ENCODE results near the gene C12orf57. TPM values are rescaled to one million over a fixed set of nuclear protein-coding genes. Genes with fewer than 3 reads are reported as not detected.

The C12orf57 gene
- total and polyA plus RNA-seq, 2 experiments from 2014 or later, result 204 to 262 TPM

GRCh38 chr12:6978188-6978587, 34.4 kb downstream of the C12orf57 start:
- no peaks in the 10 kb centered on the region for H3K9me2 ChIP-seq (ENCODE audit: insufficient read depth)
- TF ChIP-seq JUNB (IDR thresholded peaks at IDR 0.05; ENCODE audit: unreplicated experiment), result no peak
- TF ChIP-seq EZH2phosphoT487 (IDR thresholded peaks at IDR 0.05; ENCODE audit: unreplicated experiment), result no peak
- TF ChIP-seq ETS1 (IDR thresholded peaks at IDR 0.05), result no peak
- DNase-seq (ENCODE audit: low spot score) (no peak), ATAC-seq (no peak)
- no peaks in the 10 kb centered on the region for H3K27me3 ChIP-seq (ENCODE audit: insufficient read depth)
- peaks cover 30% of the 10 kb centered on the region for H3K36me3 ChIP-seq (ENCODE audit: insufficient read depth)
- no peak overlapping the region for H3K4me3 ChIP-seq
- Mint-ChIP-seq H3K9me3 (no peaks in the 10 kb centered on the region), H3K4me3 (no peak overlapping the region), H3K27me3 (ENCODE audit: insufficient read depth, low read depth, poor library complexity) (peaks cover 11% of the 10 kb centered on the region), H3K27ac (peak overlapping the region; percentile 64; the same call in 1 of the 2 replicates), H3K4me1 (peaks cover 22% of the 10 kb centered on the region), H3K36me3 (ENCODE audit: low read depth) (peaks cover 86% of the 10 kb centered on the region)
- H2AFZ ChIP-seq, result no peak overlapping the region
- H3K79me2 ChIP-seq (replicated peaks; ENCODE audit: insufficient read depth), result peaks cover 4% of the 10 kb centered on the region; the same call in 1 of the 2 replicates
- peaks cover 17% of the 10 kb centered on the region for H4K20me1 ChIP-seq (replicated peaks; ENCODE audit: insufficient read depth)
- H3K4me1 ChIP-seq (ENCODE audit: insufficient read depth), result no peaks in the 10 kb centered on the region; the same call in 1 of the 2 replicates
- no peak overlapping the region for H3K4me2 ChIP-seq
- peak overlapping the region; percentile 80 for H3K27ac ChIP-seq (ENCODE audit: low read depth)
- peaks cover 34% of the 10 kb centered on the region for H3F3A ChIP-seq (replicated peaks; ENCODE audit: low read depth)

GRCh38 chr12:6978611-6979011, 34.8 kb downstream of the C12orf57 start:
- Histone ChIP-seq H3K27me3 (ENCODE audit: insufficient read depth) (no peaks in the 10 kb centered on the region), H4K20me1 (replicated peaks; ENCODE audit: insufficient read depth) (peaks cover 17% of the 10 kb centered on the region), H3K9me2 (ENCODE audit: insufficient read depth) (no peaks in the 10 kb centered on the region), H3K27ac (ENCODE audit: low read depth) (peak overlapping the region; percentile 80), H3K4me2 (no peak overlapping the region), H3F3A (replicated peaks; ENCODE audit: low read depth) (peaks cover 34% of the 10 kb centered on the region), H3K36me3 (ENCODE audit: insufficient read depth) (peaks cover 30% of the 10 kb centered on the region), H3K79me2 (replicated peaks; ENCODE audit: insufficient read depth) (no peaks in the 10 kb centered on the region), H3K4me1 (ENCODE audit: insufficient read depth) (no peaks in the 10 kb centered on the region; the same call in 1 of the 2 replicates), H2AFZ (no peak overlapping the region), H3K4me3 (no peak overlapping the region)
- Mint-ChIP-seq H3K36me3 (ENCODE audit: low read depth) (peaks cover 82% of the 10 kb centered on the region), H3K4me3 (no peak overlapping the region), H3K4me1 (peaks cover 25% of the 10 kb centered on the region), H3K27me3 (ENCODE audit: insufficient read depth, low read depth, poor library complexity) (peaks cover 9% of the 10 kb centered on the region), H3K9me3 (no peaks in the 10 kb centered on the region), H3K27ac (peak overlapping the region; percentile 64; the same call in 1 of the 2 replicates)
- no peak for ATAC-seq
- no peak for DNase-seq (ENCODE audit: low spot score)
- no peak for TF ChIP-seq ZNF114 (CRISPR knock-in tag; IDR thresholded peaks at IDR 0.05)
- no peak for TF ChIP-seq ETS1 (IDR thresholded peaks at IDR 0.05)
- no peak for TF ChIP-seq CREB1 (CRISPR knock-in tag; IDR thresholded peaks at IDR 0.05; ENCODE audit: low read depth)
- no peak for TF ChIP-seq REST (IDR thresholded peaks at IDR 0.05; ENCODE audit: unreplicated experiment)
- no peak for TF ChIP-seq POLR2AphosphoS5 (IDR thresholded peaks at IDR 0.05; ENCODE audit: low read depth)
- no peak for TF ChIP-seq NANOG (IDR thresholded peaks at IDR 0.05; ENCODE audit: borderline replicate concordance)
- TF ChIP-seq ZNF331 (CRISPR knock-in tag; IDR thresholded peaks at IDR 0.05; ENCODE audit: low read depth), result no peak
- TF ChIP-seq JUNB (IDR thresholded peaks at IDR 0.05; ENCODE audit: unreplicated experiment), result no peak
- TF ChIP-seq EZH2 (IDR thresholded peaks at IDR 0.05; ENCODE audit: low read depth, unreplicated experiment), result no peak
- no peak for TF ChIP-seq EZH2phosphoT487 (IDR thresholded peaks at IDR 0.05; ENCODE audit: unreplicated experiment)
